CD4-positive, alpha-beta memory T cell (primary cell): ENCODE results near the gene OR2Y1. TPM values are rescaled to one million over a fixed set of nuclear protein-coding genes. Genes with fewer than 3 reads are reported as not detected.
"Not testable (repeated sequence)": the region's sequence is repeated elsewhere in the genome, so short reads cannot be mapped to it uniquely, and the experiment has no call there.

Experiments used
- CTCF ChIA-PET: fragments of 350-600 bp; sonication (Branson Sonifier 250); formaldehyde crosslinking; loops from one replicate; lab custom pipeline; 2021; ENCODE audit warnings: inconsistent platforms; ENCODE audit not compliant: partially characterized antibody; lab: Charles Lee
- POLR2A ChIA-PET: fragments of 350-600 bp; sonication (Branson Sonifier 250); formaldehyde crosslinking; loops from one replicate; lab custom pipeline; 2021; ENCODE audit not compliant: partially characterized antibody; lab: Charles Lee
- DNase-seq, 5 donors: peaks; one replicate each; pipeline versions ENCODE4 v3.0.0 to v3.0.0-alpha.2; 2020 to 2022; ENCODE audit warnings: mixed read lengths in 1 of 5
- H3K27ac ChIP-seq: one replicate; pipeline ENCODE4 v1.7.0; 2013; ENCODE audit warnings: low read depth, low read length
- H3K27me3 ChIP-seq: 2 replicates; pipeline ENCODE4 v1.7.0; 2013; ENCODE audit warnings: mild to moderate bottlenecking, low read length, moderate library complexity; ENCODE audit not compliant: insufficient read depth
- H3K36me3 ChIP-seq: 2 replicates; pipeline ENCODE4 v1.7.0; 2013; ENCODE audit warnings: mild to moderate bottlenecking, low read length, moderate library complexity; ENCODE audit not compliant: insufficient read depth
- H3K4me1 ChIP-seq: 2 replicates; pipeline ENCODE4 v1.7.0; 2013; ENCODE audit warnings: mild to moderate bottlenecking, low read length, moderate library complexity; ENCODE audit not compliant: insufficient read depth
- H3K4me3 ChIP-seq, 2 donors: one replicate each; pipeline ENCODE4 v1.7.0; 2013; ENCODE audit warnings: low read length in 2 of 2, mild to moderate bottlenecking in 1 of 2
- H3K9me3 ChIP-seq, 2 donors: one replicate each; pipeline ENCODE4 v1.7.0; 2013; ENCODE audit warnings: low read length in 2 of 2, control low read depth in 1 of 2; ENCODE audit not compliant: control insufficient read depth in 1 of 2
- H3K27ac Mint-ChIP-seq, 7 donors: one replicate each; pipeline ENCODE4 v1.8.0; 2020 to 2021; ENCODE audit warnings: mixed read lengths in 7 of 7, mild to moderate bottlenecking in 6 of 7, inconsistent platforms in 3 of 7, moderate library complexity in 3 of 7
- H3K27me3 Mint-ChIP-seq, 2 donors: one replicate each; pipeline ENCODE4 v1.8.0; 2020 to 2021; ENCODE audit warnings: mixed read lengths in 2 of 2
- H3K36me3 Mint-ChIP-seq, 2 donors: one replicate each; pipeline ENCODE4 v1.8.0; 2020 to 2021; ENCODE audit warnings: mixed read lengths in 2 of 2, inconsistent platforms in 1 of 2, mild to moderate bottlenecking in 1 of 2
- H3K4me1 Mint-ChIP-seq, 4 donors: one replicate each; pipeline ENCODE4 v1.8.0; 2020 to 2021; ENCODE audit warnings: mixed read lengths in 4 of 4, mild to moderate bottlenecking in 1 of 4
- H3K4me3 Mint-ChIP-seq, 8 donors: one replicate each; pipeline ENCODE4 v1.8.0; 2020 to 2021; ENCODE audit warnings: mixed read lengths in 8 of 8, mild to moderate bottlenecking in 7 of 8, moderate library complexity in 6 of 8, inconsistent platforms in 3 of 8
- H3K9me3 Mint-ChIP-seq, 8 donors: one replicate each; pipeline ENCODE4 v1.8.0; 2020 to 2021; ENCODE audit warnings: mixed read lengths in 8 of 8, mild to moderate bottlenecking in 5 of 8, inconsistent platforms in 3 of 8, moderate library complexity in 1 of 8
- intact Hi-C: fragments of 100-400 bp; cut with micrococcal nuclease; formaldehyde crosslinking; loops from one replicate; pipeline ENCODE4 v1.15.1; 2023
- polyA plus RNA-seq, 2 donors: library from polyadenylated mRNA; unstranded; fragments of 300-500 nt; fragmentation: Illumina TruSeq; gene quantifications; one replicate each; pipeline ENCODE4 v1.2.3, GENCODE V29; 2021
- total RNA-seq, 2 experiments: library from RNA; stranded (reverse); gene quantifications; one replicate each; pipeline ENCODE4 v1.2.3, GENCODE V29; 2021

Gene OR2Y1
- total and polyA plus RNA-seq, 4 experiments from 2014 or later = not detected

GRCh38 chr5:180776376-180776775 is 36.5 kb upstream of the OR2Y1 start:
- Histone ChIP-seq H3K27me3 (no peaks in the 10 kb centered on the region), H3K4me3 (no peak overlapping the region), H3K27ac (no peak overlapping the region), H3K36me3 (no peaks in the 10 kb centered on the region), H3K9me3 (no peaks in the 10 kb centered on the region), H3K4me1 (no peaks in the 10 kb centered on the region)
- intact Hi-C loops = no loop called here
- Mint-ChIP-seq H3K27me3 (peaks cover 3 to 5% of the 10 kb centered on the region in 2 donors), H3K4me1 (no peaks in the 10 kb centered on the region), H3K4me3 (no peak overlapping the region), H3K9me3 (peaks cover 0 to 24% (median 16%) of the 10 kb centered on the region in 8 donors), H3K27ac (no peak overlapping the region), H3K36me3 (peaks cover 2 to 6% of the 10 kb centered on the region in 2 donors)
- POLR2A ChIA-PET = no interaction called here
- DNase-seq = no peak
- CTCF ChIA-PET = no interaction called here

DNA sequence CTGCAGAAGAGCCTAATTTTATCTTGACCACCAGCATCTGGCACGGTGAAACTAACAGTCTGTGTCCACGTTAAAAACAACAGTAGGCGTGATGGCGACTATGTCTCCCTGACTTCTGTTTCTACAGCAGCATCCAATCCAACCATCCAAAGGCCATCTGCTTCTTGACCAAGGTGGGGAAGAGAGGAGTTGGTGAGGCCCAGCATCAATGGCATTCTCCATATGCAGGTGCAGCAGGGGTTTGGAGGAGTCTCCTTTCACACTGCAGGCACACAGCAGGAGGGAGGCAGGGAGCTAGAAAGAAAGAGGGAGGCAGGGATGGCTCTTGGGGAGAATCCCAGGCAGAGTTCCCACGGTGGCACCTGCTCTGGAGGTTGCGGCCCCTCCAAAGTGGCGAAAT is 35.8 kb upstream of the OR2Y1 start:
- Mint-ChIP-seq H3K27me3 (peaks cover 3 to 5% of the 10 kb centered on the region in 2 donors), H3K27ac (no peak overlapping the region), H3K9me3 (peaks cover 0 to 25% (median 16%) of the 10 kb centered on the region in 8 donors), H3K36me3 (peaks cover 2 to 6% of the 10 kb centered on the region in 2 donors), H3K4me3 (no peak overlapping the region), H3K4me1 (no peaks in the 10 kb centered on the region)
- H3K4me3 ChIP-seq = no peak overlapping the region
- intact Hi-C loops = no loop called here
- no peaks in the 10 kb centered on the region for H3K4me1 ChIP-seq
- no peak for DNase-seq
- H3K27me3 ChIP-seq = no peaks in the 10 kb centered on the region
- H3K9me3 ChIP-seq = no peaks in the 10 kb centered on the region
- no peaks in the 10 kb centered on the region for H3K36me3 ChIP-seq
- POLR2A ChIA-PET = no interaction called here
- no peak overlapping the region for H3K27ac ChIP-seq
- CTCF ChIA-PET = no interaction called here

GRCh38 chr5:180771839-180772238 is 32.0 kb upstream of the OR2Y1 start:
- ChIA-PET CTCF (no interaction called here), POLR2A (no interaction called here)
- Mint-ChIP-seq H3K27ac (no peak overlapping the region), H3K4me3 (no peak overlapping the region), H3K27me3 (peaks cover 7 to 9% of the 10 kb centered on the region in 2 donors), H3K9me3 (peaks cover 0 to 34% (median 23%) of the 10 kb centered on the region in 8 donors), H3K4me1 (no peaks in the 10 kb centered on the region), H3K36me3 (peaks cover 2 to 10% of the 10 kb centered on the region in 2 donors)
- Histone ChIP-seq H3K27me3 (no peaks in the 10 kb centered on the region), H3K4me3 (no peak overlapping the region), H3K9me3 (no peaks in the 10 kb centered on the region), H3K27ac (no peak overlapping the region), H3K36me3 (no peaks in the 10 kb centered on the region), H3K4me1 (no peaks in the 10 kb centered on the region)
- intact Hi-C loops = no loop called here
- DNase-seq = no peak

- peaks cover 13 to 18% of the 10 kb centered on the region in 2 donors for H3K27me3 Mint-ChIP-seq
- no peak for DNase-seq
- Histone ChIP-seq H3K27ac (no peak overlapping the region), H3K4me1 (no peaks in the 10 kb centered on the region), H3K4me3 (no peak overlapping the region), H3K9me3 (no peaks in the 10 kb centered on the region), H3K27me3 (no peaks in the 10 kb centered on the region), H3K36me3 (no peaks in the 10 kb centered on the region)
- ChIA-PET CTCF (no interaction called here), POLR2A (no interaction called here)
- no peak overlapping the region for H3K27ac Mint-ChIP-seq
- intact Hi-C loops = no loop called here
- H3K9me3 Mint-ChIP-seq = peaks cover 2 to 35% (median 25%) of the 10 kb centered on the region in 8 donors
- H3K4me3 Mint-ChIP-seq = no peak overlapping the region
- H3K36me3 Mint-ChIP-seq = peaks cover 2 to 10% of the 10 kb centered on the region in 2 donors
- no peaks in the 10 kb centered on the region for H3K4me1 Mint-ChIP-seq
Observed at GRCh38 chr5:180769821-180770220, 30.0 kb upstream of the OR2Y1 start.

- H3K36me3 Mint-ChIP-seq = peaks cover 0 to 2% of the 10 kb centered on the region in 2 donors
- no peak overlapping the region for H3K4me3 ChIP-seq
- intact Hi-C loops = no loop called here
Observed at GRCh38 chr5:180755601-180756000, 15.7 kb upstream of the OR2Y1 start.

GRCh38 chr5:180744253-180744652 is 4.4 kb upstream of the OR2Y1 start:
- POLR2A ChIA-PET = no interaction called here
- Mint-ChIP-seq H3K4me3 (no peak overlapping the region), H3K36me3 (no peaks in the 10 kb centered on the region), H3K4me1 (no peaks in the 10 kb centered on the region), H3K27ac (no peak overlapping the region), H3K27me3 (peaks cover 15 to 22% of the 10 kb centered on the region in 2 donors), H3K9me3 (no peaks in the 10 kb centered on the region)
- DNase-seq = no peak
- Histone ChIP-seq H3K4me3 (no peak overlapping the region), H3K27ac (no peak overlapping the region), H3K9me3 (no peaks in the 10 kb centered on the region), H3K27me3 (peaks cover 7% of the 10 kb centered on the region), H3K4me1 (no peaks in the 10 kb centered on the region), H3K36me3 (no peaks in the 10 kb centered on the region)
- intact Hi-C loops = no loop called here
- CTCF ChIA-PET = no interaction called here

More at GRCh38 chr5:180755601-180756000, 15.7 kb upstream of the OR2Y1 start:
- CTCF ChIA-PET = no interaction called here
- no peak for DNase-seq
- POLR2A ChIA-PET = no interaction called here
- Histone ChIP-seq H3K36me3 (no peaks in the 10 kb centered on the region), H3K9me3 (peaks cover 0 to 5% of the 10 kb centered on the region in 2 donors), H3K27me3 (no peaks in the 10 kb centered on the region), H3K27ac (no peak overlapping the region), H3K4me1 (no peaks in the 10 kb centered on the region)
- Mint-ChIP-seq H3K4me1 (no peaks in the 10 kb centered on the region), H3K27me3 (peaks cover 7 to 16% of the 10 kb centered on the region in 2 donors), H3K27ac (no peak overlapping the region), H3K9me3 (peaks cover 4 to 50% (median 28%) of the 10 kb centered on the region in 8 donors), H3K4me3 (no peak overlapping the region)

- Mint-ChIP-seq H3K9me3 (no peaks in the 10 kb centered on the region), H3K36me3 (no peaks in the 10 kb centered on the region), H3K27ac (no peak overlapping the region), H3K4me3 (no peak overlapping the region), H3K4me1 (no peaks in the 10 kb centered on the region), H3K27me3 (peaks cover 22 to 28% of the 10 kb centered on the region in 2 donors)
- Histone ChIP-seq H3K27me3 (peaks cover 5% of the 10 kb centered on the region), H3K4me1 (no peaks in the 10 kb centered on the region), H3K27ac (no peak overlapping the region), H3K9me3 (no peaks in the 10 kb centered on the region), H3K4me3 (no peak overlapping the region), H3K36me3 (no peaks in the 10 kb centered on the region)
- DNase-seq = no peak
- CTCF ChIA-PET = no interaction called here
- intact Hi-C loops = no loop called here
- POLR2A ChIA-PET = no interaction called here
Observed at GRCh38 chr5:180742727-180743126, 2.9 kb upstream of the OR2Y1 start.

DNA sequence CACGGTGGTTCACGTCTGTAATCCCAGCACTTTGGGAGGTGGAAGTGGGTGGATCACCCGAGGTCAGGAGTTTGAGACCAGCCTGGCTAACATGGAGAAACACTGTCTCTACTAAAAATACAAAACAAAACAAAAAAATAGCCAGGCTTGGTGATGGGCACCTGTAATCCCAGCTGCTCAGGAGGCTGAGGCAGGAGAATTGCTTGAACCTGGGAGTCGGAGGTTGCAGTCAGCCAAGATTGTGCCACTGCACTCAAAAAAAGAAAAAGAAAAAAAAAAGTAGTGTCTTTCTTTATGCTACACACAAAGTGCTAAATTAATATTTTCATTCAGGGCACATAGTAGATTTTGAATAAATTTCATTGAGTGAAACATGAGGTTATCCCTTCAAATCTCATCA is 1.1 kb upstream of the OR2Y1 start:
- CTCF ChIA-PET, POLR2A ChIA-PET: not testable (repeated sequence)

More for the DNA sequence above, 1.1 kb upstream of the OR2Y1 start:
- H3K4me3 Mint-ChIP-seq, H3K27ac Mint-ChIP-seq, H3K4me1 ChIP-seq, H3K9me3 Mint-ChIP-seq, H3K4me1 Mint-ChIP-seq, H3K9me3 ChIP-seq, DNase-seq, H3K36me3 Mint-ChIP-seq, H3K27me3 ChIP-seq, H3K36me3 ChIP-seq, H3K4me3 ChIP-seq, H3K27ac ChIP-seq, intact Hi-C loops: not testable (repeated sequence)
- H3K27me3 Mint-ChIP-seq = peaks cover 18 to 30% of the 10 kb centered on the region in 2 donors
